SK-N-SH (cell line): ENCODE measurements around the gene CNOT1. TPM values are rescaled to one million over a fixed set of nuclear protein-coding genes. Genes with fewer than 3 reads are reported as not detected.

Experiments
- CTCF ChIA-PET: fragments of 300-600, 350-600 bp; formaldehyde crosslinking; extraction: SDS; loops from one replicate; lab custom pipeline; 2021; lab: Yijun Ruan, JAX
- POLR2A ChIA-PET: fragments of 350-600 bp; sonication (Branson Sonifier 250); formaldehyde crosslinking; extraction: SDS; loops from one replicate; lab custom pipeline; 2020; ENCODE audit warnings: antibody characterized with exemption, inconsistent platforms; lab: Yijun Ruan, JAX
- DNase-seq: peaks from one replicate; pipeline ENCODE4 v3.0.0; 2012
- H2AFZ ChIP-seq: fragments of 200-600 bp; sonication (generic); 2 replicates; pipeline ENCODE4 v1.8.1; 2016; ENCODE audit warnings: antibody characterized with exemption, mild to moderate bottlenecking, low read depth
- H3F3A ChIP-seq: fragments of 200-600 bp; sonication (generic); replicated peaks from 2 replicates; pipeline ENCODE3; 2016; ENCODE audit warnings: antibody characterized with exemption, mild to moderate bottlenecking; ENCODE audit not compliant: insufficient read depth
- H3K27ac ChIP-seq, 2 experiments: fragments of 200-500 bp in 1 of 2; fragments of 200-600 bp in 1 of 2; sonication (Bioruptor generic) in 1 of 2; sonication (generic), shearing (Covaris generic) in 1 of 2; 2 replicates each; pipeline versions ENCODE4 v1.5.1 to v1.6.1; 2014 to 2016; ENCODE audit warnings: low read depth in 2 of 2, inconsistent platforms in 1 of 2, low read length in 1 of 2, mild to moderate bottlenecking in 1 of 2, mixed read lengths in 1 of 2
- H3K27me3 ChIP-seq: fragments of 200-600 bp; sonication (generic), shearing (Covaris generic); 2 replicates; pipeline ENCODE4 v1.6.1; 2016; ENCODE audit warnings: mixed run types; ENCODE audit not compliant: insufficient read depth
- H3K36me3 ChIP-seq, 2 experiments: fragments of 200-500 bp in 1 of 2; fragments of 200-600 bp in 1 of 2; sonication (Bioruptor generic) in 1 of 2; sonication (generic) in 1 of 2; replicated peaks in 1 of 2; 2 replicates each; pipeline versions ENCODE3 to v1.5.1; 2014 to 2016; ENCODE audit warnings: low read length in 1 of 2, mild to moderate bottlenecking in 1 of 2; ENCODE audit not compliant: insufficient read depth in 2 of 2, control insufficient read depth in 1 of 2
- H3K4me1 ChIP-seq, 2 experiments: fragments of 200-500 bp in 1 of 2; fragments of 200-600 bp in 1 of 2; sonication (Bioruptor generic) in 1 of 2; sonication (generic), shearing (Covaris generic) in 1 of 2; 2 replicates each; pipeline versions ENCODE4 v1.5.1 to v1.6.1; 2014 to 2016; ENCODE audit warnings: low read depth in 1 of 2, low read length in 1 of 2, mixed run types in 1 of 2; ENCODE audit not compliant: insufficient read depth in 2 of 2, control insufficient read depth in 1 of 2
- H3K4me2 ChIP-seq: fragments of 200-600 bp; sonication (generic), shearing (Covaris generic); 2 replicates; pipeline ENCODE4 v1.6.1; 2017; ENCODE audit warnings: mixed run types
- H3K4me3 ChIP-seq, 2 experiments: fragments of 200-500 bp in 1 of 2; fragments of 200-600 bp in 1 of 2; sonication (Bioruptor generic) in 1 of 2; sonication (generic), shearing (Covaris generic) in 1 of 2; 2 replicates each; pipeline versions ENCODE4 v1.5.1 to v1.8.1; 2014 to 2016; ENCODE audit warnings: low read depth in 2 of 2, inconsistent platforms in 1 of 2, low read length in 1 of 2, mild to moderate bottlenecking in 1 of 2, mixed read lengths in 1 of 2, moderate library complexity in 1 of 2
- H3K79me2 ChIP-seq: fragments of 200-600 bp; sonication (generic); 2 replicates; pipeline ENCODE4 v1.8.1; 2017; ENCODE audit warnings: mild to moderate bottlenecking; ENCODE audit not compliant: insufficient read depth
- H3K9ac ChIP-seq: fragments of 200-600 bp; sonication (generic); 2 replicates; pipeline ENCODE4 v1.6.1; 2017; ENCODE audit warnings: mixed run types
- H3K9me2 ChIP-seq: fragments of 200-600 bp; sonication (generic); 2 replicates; pipeline ENCODE4 v1.6.1; 2017; ENCODE audit warnings: mixed run types
- H3K9me3 ChIP-seq: fragments of 200-600 bp; sonication (generic); 2 replicates; pipeline ENCODE4 v1.6.1; 2017; ENCODE audit warnings: mixed run types, mild to moderate bottlenecking, moderate library complexity
- H4K20me1 ChIP-seq: fragments of 200-600 bp; sonication (generic); 2 replicates; pipeline ENCODE4 v1.6.1; 2017; ENCODE audit warnings: mild to moderate bottlenecking, mixed run types; ENCODE audit not compliant: insufficient read depth
- MEF2A ChIP-seq: IDR thresholded peaks from 2 replicates; pipeline ENCODE4 v1.4.0; 2012; ENCODE audit warnings: low read depth, borderline replicate concordance
- MXI1 ChIP-seq: IDR thresholded peaks from 2 replicates; pipeline ENCODE4 v1.6.1; 2012; ENCODE audit warnings: mild to moderate bottlenecking, low read depth, low read length, improper control_type of control experiment
- RAD21 ChIP-seq: IDR thresholded peaks from 2 replicates; pipeline ENCODE4 v1.6.1; 2012; ENCODE audit warnings: mild to moderate bottlenecking, low read length
- SIN3A ChIP-seq: IDR thresholded peaks from 2 replicates; pipeline ENCODE4 v1.6.1; 2012; ENCODE audit warnings: low read depth, mild to moderate bottlenecking, low read length, moderate library complexity, borderline replicate concordance
- SMC3 ChIP-seq: IDR thresholded peaks from 2 replicates; pipeline ENCODE4 v1.6.1; 2012; ENCODE audit warnings: low read depth, low read length, improper control_type of control experiment
- TCF12 ChIP-seq: IDR thresholded peaks from 2 replicates; pipeline ENCODE4 v1.4.0; 2012
- TEAD4 ChIP-seq: IDR thresholded peaks from 2 replicates; pipeline ENCODE4 v1.4.0; 2012; ENCODE audit warnings: mild to moderate bottlenecking, borderline replicate concordance; ENCODE audit not compliant: insufficient read depth
- YY1 ChIP-seq: IDR thresholded peaks from 2 replicates; pipeline ENCODE4 v1.4.0; 2012; ENCODE audit warnings: low read depth, mild to moderate bottlenecking
- WGBS: methylation state at CpG from one replicate; pipeline ENCODE4 v1.1.6; 2017; ENCODE audit warnings: low lambda C conversion rate; 5-methylcytosine and 5-hydroxymethylcytosine counted together
- polyA plus RNA-seq, 3 experiments: library from polyadenylated mRNA; depleted of rRNA; stranded (reverse); fragments of >200 nt; gene quantifications; 2 replicates each; pipeline ENCODE4 v1.2.3, GENCODE V29; 2012
- TF ChIP-seq, protein P1 (sequence below): fragments of 150-350 bp; IDR thresholded peaks from 2 replicates; pipeline ENCODE4 v1.6.1; 2016; ENCODE audit warnings: mild to moderate bottlenecking, low read depth, low read length
- TF ChIP-seq, protein P2 (sequence below): fragments of 200-600 bp; sonication (generic); IDR thresholded peaks from 2 replicates; pipeline ENCODE4 v1.6.1; 2017; ENCODE audit warnings: antibody characterized with exemption, mild to moderate bottlenecking, moderate library complexity

CNOT1 gene
- polyA plus RNA-seq, 1 of the 3 experiments (the other 2 are of a cell fraction), result 77.8 TPM

DNA sequence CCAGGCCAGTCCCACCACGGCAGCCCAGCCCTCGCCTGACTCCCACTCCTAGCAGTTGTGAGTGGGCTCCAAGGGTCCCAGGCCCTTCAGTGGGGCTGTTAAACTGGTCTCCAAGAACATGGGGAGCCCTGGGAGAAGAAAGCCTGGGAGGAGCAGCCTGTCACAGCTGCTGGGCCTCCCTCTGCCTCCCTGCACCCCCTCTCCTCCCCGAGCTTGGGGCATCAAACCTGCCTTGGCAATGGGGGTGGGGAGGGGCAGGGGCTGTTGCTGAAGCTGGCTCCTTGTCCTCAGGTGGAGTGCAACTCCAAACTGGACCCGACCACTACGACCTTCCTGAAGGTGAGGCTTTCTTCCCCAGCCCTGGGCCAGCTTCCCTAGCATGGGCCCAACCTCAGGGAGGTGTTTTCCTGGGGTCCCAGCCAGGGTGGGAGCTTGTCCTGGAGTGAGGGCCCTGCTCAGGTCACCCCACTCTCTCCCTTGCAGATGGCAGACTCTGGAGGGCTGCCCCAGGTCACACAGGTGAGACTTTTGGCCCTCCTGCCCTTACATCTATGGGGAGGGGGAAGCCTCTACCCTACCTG lies 120.9 kb downstream of the CNOT1 start (continued):
- TF ChIP-seq SMC3, result no peak
- TF ChIP-seq TEAD4, result no peak
- TF ChIP-seq RAD21, result no peak
- no peak for TF ChIP-seq MXI1
- TF ChIP-seq TCF12, result no peak
- TF ChIP-seq SIN3A, result no peak

DNA sequence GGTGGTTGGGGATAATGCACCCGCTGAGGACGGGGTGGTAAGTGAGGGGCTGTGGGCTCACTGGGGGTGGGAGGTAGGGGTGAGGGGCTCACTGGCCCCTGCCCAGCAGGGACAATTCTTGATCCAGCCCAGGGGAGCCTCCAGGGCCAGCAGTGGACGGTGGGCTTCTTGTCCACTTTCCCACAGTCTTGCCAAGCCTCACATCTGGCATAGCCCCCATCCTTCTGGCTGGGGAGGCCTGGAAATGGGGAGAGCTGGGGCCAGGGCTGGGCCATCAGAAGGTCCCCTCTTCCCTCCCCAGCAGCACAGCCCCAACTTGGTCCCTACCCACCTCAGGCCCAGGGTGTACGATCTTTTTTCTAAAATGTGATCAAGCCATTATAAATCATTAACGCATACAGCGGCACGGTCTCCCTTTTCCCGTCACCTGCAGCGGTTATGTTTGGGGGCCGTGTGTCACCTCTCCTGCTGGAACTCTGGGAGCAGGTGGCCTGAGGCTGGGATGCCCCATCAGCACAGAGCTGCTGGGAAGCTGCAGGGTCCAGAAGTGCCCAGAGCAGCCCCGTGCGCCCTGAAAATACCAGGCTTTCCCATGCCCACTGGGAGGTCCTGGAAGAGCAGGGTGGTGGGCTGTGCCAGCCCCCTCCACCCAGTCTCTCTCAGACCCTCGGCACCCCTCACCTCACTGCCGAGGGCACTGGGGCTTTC lies 121.5 kb downstream of the CNOT1 start:
- TF ChIP-seq TCF12, result no peak
- H3K4me3 ChIP-seq, result no peak overlapping the region
- H4K20me1 ChIP-seq, result no peaks in the 10 kb centered on the region
- H3K27me3 ChIP-seq, result no peaks in the 10 kb centered on the region
- peaks cover 0 to 3% of the 10 kb centered on the region in 2 experiments; a peak in 1 of 4 replicates for H3K4me1 ChIP-seq
- peaks cover 5% of the 10 kb centered on the region for H3F3A ChIP-seq
- H2AFZ ChIP-seq, result no peak overlapping the region
- no peak overlapping the region for H3K4me2 ChIP-seq
- no peak overlapping the region for H3K9ac ChIP-seq
- CTCF ChIA-PET, result no interaction called here
- peaks cover 0 to 30% of the 10 kb centered on the region in 2 experiments for H3K36me3 ChIP-seq
- no peak for DNase-seq
- H3K9me2 ChIP-seq, result no peaks in the 10 kb centered on the region
- H3K79me2 ChIP-seq, result no peaks in the 10 kb centered on the region
- H3K27ac ChIP-seq, result no peak overlapping the region
- WGBS, result 97% methylated on average over 8 of the region's 14 CpGs
- POLR2A ChIA-PET, result no interaction called here
- H3K9me3 ChIP-seq, result no peaks in the 10 kb centered on the region

DNA sequence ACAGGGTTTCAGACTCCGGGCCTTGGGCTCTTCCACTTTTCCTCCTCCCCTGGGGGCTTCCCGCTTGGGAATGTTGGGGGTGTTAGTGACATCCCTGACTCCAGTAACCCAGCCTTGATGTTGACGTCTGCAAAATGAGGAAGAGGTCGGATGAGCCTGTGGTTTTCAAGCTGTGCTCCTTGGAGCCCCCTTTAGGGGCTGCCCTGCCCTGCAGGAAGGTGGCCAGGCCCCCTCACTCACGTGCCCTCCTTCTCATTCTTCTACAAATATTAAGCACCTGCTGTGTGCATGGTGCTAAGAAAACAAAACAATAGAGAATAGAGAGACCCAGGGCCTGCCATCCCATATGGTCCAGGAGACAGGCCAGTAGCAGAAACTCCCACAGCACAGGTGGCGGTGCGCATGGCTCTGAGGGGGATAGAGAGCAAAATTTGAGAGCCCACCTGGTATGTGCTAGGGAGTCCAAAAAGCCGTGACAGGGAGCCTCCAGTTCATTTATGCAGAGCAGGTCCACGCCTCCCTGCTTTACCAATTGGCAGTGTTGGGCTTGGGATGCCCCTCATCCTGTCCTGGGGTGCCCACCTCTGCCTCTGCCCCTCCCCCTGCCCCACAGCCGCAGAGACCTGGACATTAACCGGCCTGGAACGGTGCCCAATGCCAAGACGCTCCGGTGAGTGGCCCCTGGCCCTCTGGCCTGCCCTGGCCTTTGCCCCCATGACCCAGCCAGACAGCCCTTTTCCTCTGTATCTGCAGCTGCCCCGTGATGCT lies 122.2 kb downstream of the CNOT1 start:
- no peak for DNase-seq
- H3K36me3 ChIP-seq, result peaks cover 0 to 30% of the 10 kb centered on the region in 2 experiments
- no peaks in the 10 kb centered on the region for H3F3A ChIP-seq
- POLR2A ChIA-PET, result no interaction called here
- H3K9me3 ChIP-seq, result no peaks in the 10 kb centered on the region
- no peaks in the 10 kb centered on the region for H3K79me2 ChIP-seq
- H3K27ac ChIP-seq, result no peak overlapping the region
- no peak overlapping the region for H3K4me3 ChIP-seq
- no peaks in the 10 kb centered on the region for H3K9me2 ChIP-seq
- no peak overlapping the region for H3K4me2 ChIP-seq
- WGBS, result 90% methylated on average over 14 of the region's 15 CpGs
- H3K4me1 ChIP-seq, result peaks cover 0 to 3% of the 10 kb centered on the region in 2 experiments; a peak in 1 of 4 replicates
- no peak overlapping the region for H3K9ac ChIP-seq
- no peak overlapping the region for H2AFZ ChIP-seq
- no peaks in the 10 kb centered on the region for H3K27me3 ChIP-seq
- no peaks in the 10 kb centered on the region for H4K20me1 ChIP-seq
- TF ChIP-seq MEF2A (no peak), YY1 (no peak)
- TF ChIP-seq, protein P1, sequence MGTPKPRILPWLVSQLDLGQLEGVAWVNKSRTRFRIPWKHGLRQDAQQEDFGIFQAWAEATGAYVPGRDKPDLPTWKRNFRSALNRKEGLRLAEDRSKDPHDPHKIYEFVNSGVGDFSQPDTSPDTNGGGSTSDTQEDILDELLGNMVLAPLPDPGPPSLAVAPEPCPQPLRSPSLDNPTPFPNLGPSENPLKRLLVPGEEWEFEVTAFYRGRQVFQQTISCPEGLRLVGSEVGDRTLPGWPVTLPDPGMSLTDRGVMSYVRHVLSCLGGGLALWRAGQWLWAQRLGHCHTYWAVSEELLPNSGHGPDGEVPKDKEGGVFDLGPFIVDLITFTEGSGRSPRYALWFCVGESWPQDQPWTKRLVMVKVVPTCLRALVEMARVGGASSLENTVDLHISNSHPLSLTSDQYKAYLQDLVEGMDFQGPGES, result no peak
- TF ChIP-seq, protein P2, sequence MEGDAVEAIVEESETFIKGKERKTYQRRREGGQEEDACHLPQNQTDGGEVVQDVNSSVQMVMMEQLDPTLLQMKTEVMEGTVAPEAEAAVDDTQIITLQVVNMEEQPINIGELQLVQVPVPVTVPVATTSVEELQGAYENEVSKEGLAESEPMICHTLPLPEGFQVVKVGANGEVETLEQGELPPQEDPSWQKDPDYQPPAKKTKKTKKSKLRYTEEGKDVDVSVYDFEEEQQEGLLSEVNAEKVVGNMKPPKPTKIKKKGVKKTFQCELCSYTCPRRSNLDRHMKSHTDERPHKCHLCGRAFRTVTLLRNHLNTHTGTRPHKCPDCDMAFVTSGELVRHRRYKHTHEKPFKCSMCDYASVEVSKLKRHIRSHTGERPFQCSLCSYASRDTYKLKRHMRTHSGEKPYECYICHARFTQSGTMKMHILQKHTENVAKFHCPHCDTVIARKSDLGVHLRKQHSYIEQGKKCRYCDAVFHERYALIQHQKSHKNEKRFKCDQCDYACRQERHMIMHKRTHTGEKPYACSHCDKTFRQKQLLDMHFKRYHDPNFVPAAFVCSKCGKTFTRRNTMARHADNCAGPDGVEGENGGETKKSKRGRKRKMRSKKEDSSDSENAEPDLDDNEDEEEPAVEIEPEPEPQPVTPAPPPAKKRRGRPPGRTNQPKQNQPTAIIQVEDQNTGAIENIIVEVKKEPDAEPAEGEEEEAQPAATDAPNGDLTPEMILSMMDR, result no peak
- CTCF ChIA-PET, result interaction anchor here (1.0 to 1.7 kb wide), 4 partner anchors 12 to 170 kb away, joined by 3 to 9 read pairs (median 5); no protein-coding TSS in a partner anchor
